Kidney epithelial cell (primary cell): ENCODE data around the gene ACKR1. TPM values are rescaled to one million over a fixed set of nuclear protein-coding genes. Genes with fewer than 3 reads are reported as not detected.
A peak's percentile ranks its signal among the peaks of the same experiment; 100 is the strongest.

Experiments used
- DNase-seq: peaks from one replicate; pipeline ENCODE4 v3.0.0-alpha.2; 2010; ENCODE audit warnings: low read depth
- H3K27me3 ChIP-seq: 2 replicates; pipeline ENCODE4 v1.6.0; 2011; ENCODE audit warnings: low read length; ENCODE audit not compliant: control insufficient read depth, insufficient read depth
- H3K36me3 ChIP-seq: 2 replicates; pipeline ENCODE4 v1.5.1; 2011; ENCODE audit warnings: low read length; ENCODE audit not compliant: control insufficient read depth, insufficient read depth
- H3K4me3 ChIP-seq: 2 replicates; pipeline ENCODE4 v1.5.1; 2011; ENCODE audit warnings: low read depth, mild to moderate bottlenecking, control low read depth, low read length
- CTCF ChIP-seq: IDR thresholded peaks from 2 replicates; pipeline ENCODE4 v1.5.1; 2011; ENCODE audit warnings: mild to moderate bottlenecking, moderate library complexity, low read length, control low read depth, inconsistent platforms; ENCODE audit not compliant: insufficient read depth, poor library complexity, severe bottlenecking
- total RNA-seq: library from RNA; depleted of rRNA; stranded (reverse); fragments of >200 nt; gene quantifications from 2 replicates; pipeline ENCODE4 v1.2.3, GENCODE V29; 2015

The ACKR1 gene
- not detected in 2 replicates for total RNA-seq

GRCh38 chr1:159204161-159205141, at the start of gene ACKR1:
TSS of gene ACKR1 (plus strand) at chr1:159204875. CDS start at chr1:159204960, 85 bp downstream.
- TF ChIP-seq CTCF, result no peak
- Histone ChIP-seq H3K27me3 (no peaks in the 10 kb centered on the region), H3K4me3 (no peak within 1 kb of the TSS), H3K36me3 (no peaks in the 10 kb centered on the region)
- DNase-seq, result no peak

DNA sequence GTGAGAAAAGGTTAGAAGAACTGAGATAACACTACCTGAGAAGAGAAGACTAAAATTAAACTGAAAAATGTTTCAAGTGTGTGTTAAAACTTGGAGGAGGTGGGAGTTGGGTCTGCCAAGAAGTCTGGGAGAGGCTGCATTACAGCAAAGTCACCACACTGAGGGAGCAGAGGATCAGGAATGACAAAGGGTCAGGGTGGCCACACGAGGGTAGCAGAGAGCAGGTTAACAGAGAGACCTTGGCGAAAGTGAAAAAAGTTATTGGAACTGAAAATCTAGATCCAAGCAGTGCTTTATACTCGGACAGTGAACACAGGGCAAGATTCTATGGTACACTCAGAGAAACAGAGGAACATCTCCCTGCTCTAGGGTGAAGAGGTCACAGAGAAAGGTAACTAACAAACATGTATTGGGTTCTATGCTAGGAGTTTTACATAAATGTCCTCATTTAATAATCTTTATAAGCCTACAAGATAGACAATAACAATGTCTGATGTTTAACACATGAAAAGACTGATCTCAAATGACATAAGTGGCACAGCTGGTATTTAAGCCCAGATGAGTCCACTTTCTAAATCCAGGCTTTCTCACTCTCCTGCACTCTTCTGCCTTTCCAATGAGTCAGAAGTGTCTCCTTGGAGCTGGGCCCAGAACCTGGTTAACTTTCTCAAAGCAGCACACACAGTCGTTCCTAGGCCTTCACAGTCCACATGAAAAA, 43.5 kb upstream of the ACKR1 start:
- Histone ChIP-seq H3K4me3 (no peak overlapping the region), H3K27me3 (no peaks in the 10 kb centered on the region), H3K36me3 (no peaks in the 10 kb centered on the region)
- peak; percentile 99 for TF ChIP-seq CTCF
- peak; percentile 19 for DNase-seq

GRCh38 chr1:159161719-159162026, 43.0 kb upstream of the ACKR1 start:
- TF ChIP-seq CTCF, result no peak
- H3K36me3 ChIP-seq, result no peaks in the 10 kb centered on the region
- no peaks in the 10 kb centered on the region for H3K27me3 ChIP-seq
- DNase-seq, result no peak
- H3K4me3 ChIP-seq, result no peak overlapping the region

DNA sequence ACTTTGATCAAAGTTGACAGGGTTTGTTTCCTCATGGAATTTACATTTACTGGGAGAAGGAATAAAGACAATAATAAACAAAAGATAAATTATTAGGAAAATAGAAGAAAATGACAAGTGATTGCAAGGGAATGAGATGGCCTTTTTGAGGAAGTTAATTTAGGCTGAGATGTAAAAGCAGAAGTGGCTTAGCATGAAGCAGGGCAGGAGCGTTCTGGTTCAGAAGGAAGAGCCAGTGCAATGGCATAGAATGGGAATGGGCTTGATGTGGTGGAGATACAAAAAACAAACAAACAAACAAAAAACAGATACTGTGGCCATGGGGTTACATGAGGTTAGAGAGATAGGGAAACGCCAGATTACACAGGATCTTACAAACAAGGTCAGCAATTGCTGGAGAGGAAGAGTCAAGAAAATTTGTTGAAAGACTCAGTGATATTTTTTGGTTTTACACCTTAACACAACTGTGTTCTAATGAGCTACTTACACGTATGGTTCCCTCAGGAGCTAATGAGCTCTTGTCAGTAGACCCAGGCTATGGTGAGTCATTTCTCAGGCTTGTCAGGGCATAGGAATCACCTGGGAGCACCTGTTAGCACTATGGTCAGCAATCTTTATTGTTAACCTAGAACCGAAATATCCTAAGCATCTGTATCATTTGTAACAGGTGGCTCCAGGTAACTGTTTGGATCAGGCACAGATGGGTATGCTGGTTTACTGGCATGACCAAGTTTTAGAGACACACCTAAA, 42.0 kb upstream of the ACKR1 start:
- no peak for DNase-seq
- no peaks in the 10 kb centered on the region for H3K36me3 ChIP-seq
- no peaks in the 10 kb centered on the region for H3K27me3 ChIP-seq
- H3K4me3 ChIP-seq, result no peak overlapping the region
- TF ChIP-seq CTCF, result no peak

GRCh38 chr1:159163614-159164228, 41.0 kb upstream of the ACKR1 start:
- H3K4me3 ChIP-seq, result no peak overlapping the region
- DNase-seq, result no peak
- peaks cover 2% of the 10 kb centered on the region for H3K27me3 ChIP-seq
- no peak for TF ChIP-seq CTCF
- H3K36me3 ChIP-seq, result no peaks in the 10 kb centered on the region
